Measurements from ENCODE around the gene RECQL.

DNA sequence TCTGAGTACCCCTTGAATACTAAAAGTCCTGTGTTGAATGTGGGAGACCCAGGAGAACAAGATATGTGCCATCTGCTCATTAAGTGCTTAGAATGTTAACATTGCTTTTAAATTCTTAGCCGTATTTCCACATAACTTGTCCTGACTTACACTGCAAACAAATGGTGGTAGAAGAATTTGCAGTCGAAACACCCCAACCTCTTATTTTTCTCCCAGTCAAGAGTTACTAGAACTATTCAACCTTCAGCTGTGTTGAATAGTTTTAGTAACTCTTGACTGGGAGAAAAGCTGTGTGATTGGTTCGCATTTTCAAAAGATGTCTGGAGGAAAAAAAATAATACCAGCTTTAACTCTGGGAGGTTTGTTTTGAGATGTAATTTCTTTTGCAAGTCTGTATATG lies 17.0 kb upstream of the RECQL start:
- TF ChIP-seq, protein P1, sequence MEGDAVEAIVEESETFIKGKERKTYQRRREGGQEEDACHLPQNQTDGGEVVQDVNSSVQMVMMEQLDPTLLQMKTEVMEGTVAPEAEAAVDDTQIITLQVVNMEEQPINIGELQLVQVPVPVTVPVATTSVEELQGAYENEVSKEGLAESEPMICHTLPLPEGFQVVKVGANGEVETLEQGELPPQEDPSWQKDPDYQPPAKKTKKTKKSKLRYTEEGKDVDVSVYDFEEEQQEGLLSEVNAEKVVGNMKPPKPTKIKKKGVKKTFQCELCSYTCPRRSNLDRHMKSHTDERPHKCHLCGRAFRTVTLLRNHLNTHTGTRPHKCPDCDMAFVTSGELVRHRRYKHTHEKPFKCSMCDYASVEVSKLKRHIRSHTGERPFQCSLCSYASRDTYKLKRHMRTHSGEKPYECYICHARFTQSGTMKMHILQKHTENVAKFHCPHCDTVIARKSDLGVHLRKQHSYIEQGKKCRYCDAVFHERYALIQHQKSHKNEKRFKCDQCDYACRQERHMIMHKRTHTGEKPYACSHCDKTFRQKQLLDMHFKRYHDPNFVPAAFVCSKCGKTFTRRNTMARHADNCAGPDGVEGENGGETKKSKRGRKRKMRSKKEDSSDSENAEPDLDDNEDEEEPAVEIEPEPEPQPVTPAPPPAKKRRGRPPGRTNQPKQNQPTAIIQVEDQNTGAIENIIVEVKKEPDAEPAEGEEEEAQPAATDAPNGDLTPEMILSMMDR (IDR thresholded peaks at IDR 0.05) = no peak
- TF ChIP-seq POLR2A (IDR thresholded peaks at IDR 0.05) = no peak

Data from lower leg skin (tissue), 3 donors.